GM12878 (cell line): ENCODE results near the gene ANKRD24. TPM values are rescaled to one million over a fixed set of nuclear protein-coding genes. Genes with fewer than 3 reads are reported as not detected.

Experiments
- CUX1 ChIP-seq: IDR thresholded peaks from 2 replicates; pipeline ENCODE4 v1.6.1; 2012; ENCODE audit warnings: improper control_type of control experiment, low read depth, low read length; ENCODE audit not compliant: insufficient replicate concordance
- RBBP5 ChIP-seq: fragments of 200-600 bp; sonication (generic); conservative IDR thresholded peaks from 2 replicates; pipeline ENCODE4 v1.6.1; 2016
- TBL1XR1 ChIP-seq: IDR thresholded peaks from 2 replicates; pipeline ENCODE4 v1.6.1; 2012; ENCODE audit warnings: low read depth, low read length, improper control_type of control experiment
- ZNF207 ChIP-seq: fragments of 450-650 bp; IDR thresholded peaks from 2 replicates; pipeline ENCODE4 v1.6.1; 2014; ENCODE audit warnings: antibody characterized with exemption, mild to moderate bottlenecking, borderline replicate concordance
- polyA plus RNA-seq, 11 experiments: library from polyadenylated mRNA; depleted of rRNA in 4 of 11; unstranded in 6 of 11; stranded (reverse) in 5 of 11; fragments of >200 nt; fragmentation: Nextera tagmentation in 4 of 11; fragmentation: Illumina TruSeq in 1 of 11; extraction: Ambion mirVana in 4 of 11; extraction: Trizol in 1 of 11; gene quantifications; 1 replicate in 1 of 11; 2 replicates in 10 of 11; pipeline versions ENCODE4 v1.2.1 to v1.2.3, GENCODE V29; 2011 to 2016; ENCODE audit warnings: inconsistent platforms in 2 of 11, missing spikeins in 2 of 11, low read depth in 1 of 11
- total RNA-seq, 4 experiments: library from RNA; depleted of rRNA in 3 of 4; stranded (reverse); fragments of >200 nt in 3 of 4; fragmentation: Illumina TruSeq in 1 of 4; extraction: Trizol in 1 of 4; gene quantifications; 2 replicates each; pipeline versions ENCODE4 v1.2.1 to v1.2.3, GENCODE V29; 2013 to 2021
- TF ChIP-seq, protein P1 (sequence below): fragments of 450-650 bp; IDR thresholded peaks from 2 replicates; pipeline ENCODE4 v1.6.1; 2017; ENCODE audit warnings: low read depth, mild to moderate bottlenecking, moderate library complexity
- TF ChIP-seq, protein P2 (sequence below): fragments of 450-650 bp; IDR thresholded peaks from 2 replicates; pipeline ENCODE4 v1.6.1; 2017; ENCODE audit warnings: mild to moderate bottlenecking

ANKRD24 gene
- total and polyA plus RNA-seq, 10 of the 15 experiments (the other 5 are each of a cell fraction or from before 2014, with no cell fraction given) = 0.02 to 0.59 (median 0.35) TPM; not detected in 1

GRCh38 chr19:4201798-4202197 is 19.3 kb downstream of the ANKRD24 start (continued):
- TF ChIP-seq, protein P1, sequence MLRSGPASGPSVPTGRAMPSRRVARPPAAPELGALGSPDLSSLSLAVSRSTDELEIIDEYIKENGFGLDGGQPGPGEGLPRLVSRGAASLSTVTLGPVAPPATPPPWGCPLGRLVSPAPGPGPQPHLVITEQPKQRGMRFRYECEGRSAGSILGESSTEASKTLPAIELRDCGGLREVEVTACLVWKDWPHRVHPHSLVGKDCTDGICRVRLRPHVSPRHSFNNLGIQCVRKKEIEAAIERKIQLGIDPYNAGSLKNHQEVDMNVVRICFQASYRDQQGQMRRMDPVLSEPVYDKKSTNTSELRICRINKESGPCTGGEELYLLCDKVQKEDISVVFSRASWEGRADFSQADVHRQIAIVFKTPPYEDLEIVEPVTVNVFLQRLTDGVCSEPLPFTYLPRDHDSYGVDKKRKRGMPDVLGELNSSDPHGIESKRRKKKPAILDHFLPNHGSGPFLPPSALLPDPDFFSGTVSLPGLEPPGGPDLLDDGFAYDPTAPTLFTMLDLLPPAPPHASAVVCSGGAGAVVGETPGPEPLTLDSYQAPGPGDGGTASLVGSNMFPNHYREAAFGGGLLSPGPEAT = no peak
- TF ChIP-seq TBL1XR1 (no peak), RBBP5 (no peak), ZNF207 (no peak), CUX1 (no peak)
- TF ChIP-seq, protein P2, sequence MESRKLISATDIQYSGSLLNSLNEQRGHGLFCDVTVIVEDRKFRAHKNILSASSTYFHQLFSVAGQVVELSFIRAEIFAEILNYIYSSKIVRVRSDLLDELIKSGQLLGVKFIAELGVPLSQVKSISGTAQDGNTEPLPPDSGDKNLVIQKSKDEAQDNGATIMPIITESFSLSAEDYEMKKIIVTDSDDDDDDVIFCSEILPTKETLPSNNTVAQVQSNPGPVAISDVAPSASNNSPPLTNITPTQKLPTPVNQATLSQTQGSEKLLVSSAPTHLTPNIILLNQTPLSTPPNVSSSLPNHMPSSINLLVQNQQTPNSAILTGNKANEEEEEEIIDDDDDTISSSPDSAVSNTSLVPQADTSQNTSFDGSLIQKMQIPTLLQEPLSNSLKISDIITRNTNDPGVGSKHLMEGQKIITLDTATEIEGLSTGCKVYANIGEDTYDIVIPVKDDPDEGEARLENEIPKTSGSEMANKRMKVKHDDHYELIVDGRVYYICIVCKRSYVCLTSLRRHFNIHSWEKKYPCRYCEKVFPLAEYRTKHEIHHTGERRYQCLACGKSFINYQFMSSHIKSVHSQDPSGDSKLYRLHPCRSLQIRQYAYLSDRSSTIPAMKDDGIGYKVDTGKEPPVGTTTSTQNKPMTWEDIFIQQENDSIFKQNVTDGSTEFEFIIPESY = no peak
